ENCODE results near the gene WDR64. TPM values are rescaled to one million over a fixed set of nuclear protein-coding genes. Genes with fewer than 3 reads are reported as not detected.

The WDR64 gene
- total RNA-seq, 1 experiment from 2014 or later: not detected

DNA sequence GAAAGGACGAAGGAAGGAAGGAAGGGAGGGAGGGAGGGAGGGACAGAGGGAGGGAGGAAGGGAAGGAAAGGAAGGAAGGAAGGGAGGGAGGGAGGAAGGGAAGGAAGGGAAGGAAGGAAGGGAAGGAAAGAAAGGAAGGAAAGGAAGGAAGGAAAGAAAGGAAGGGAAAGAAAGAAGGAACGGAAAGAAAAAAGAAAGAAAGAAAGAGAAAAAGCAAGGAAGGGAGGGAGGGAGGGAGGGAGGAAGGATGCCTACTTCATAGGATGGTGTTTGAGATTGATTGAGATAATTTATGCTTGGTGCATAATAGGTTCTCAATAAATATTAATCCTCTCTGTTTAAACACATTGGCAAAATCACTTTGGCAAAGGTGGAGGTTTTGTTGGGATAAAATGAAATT lies 61.2 kb downstream of the WDR64 start:
- Histone ChIP-seq H4K20me1 (ENCODE audit: insufficient read depth) (no peaks in the 10 kb centered on the region), H3K79me2 (ENCODE audit: low read depth) (no peaks in the 10 kb centered on the region), H3K27me3 (ENCODE audit: insufficient read depth, low read depth) (no peaks in the 10 kb centered on the region), H3K4me1 (replicated peaks; ENCODE audit: insufficient read depth) (peaks cover 12% of the 10 kb centered on the region), H3K27ac (no peak overlapping the region), H3K4me2 (no peak overlapping the region), H3F3A (ENCODE audit: insufficient read depth, low read depth) (peaks cover 1% of the 10 kb centered on the region; the same call in 1 of the 2 replicates), H3K9me3 (ENCODE audit: insufficient read depth, low read depth) (no peaks in the 10 kb centered on the region), H3K4me3 (no peak overlapping the region), H2AFZ (no peak overlapping the region), H3K36me3 (ENCODE audit: low read depth) (no peaks in the 10 kb centered on the region), H3K9me2 (ENCODE audit: insufficient read depth) (no peaks in the 10 kb centered on the region)
- POLR2A ChIA-PET (ENCODE audit: unreplicated experiment): no interaction called here
- no peak for DNase-seq
- intact Hi-C loops (cut with micrococcal nuclease; ENCODE audit: unreplicated experiment): no loop called here
- TF ChIP-seq, protein P1, sequence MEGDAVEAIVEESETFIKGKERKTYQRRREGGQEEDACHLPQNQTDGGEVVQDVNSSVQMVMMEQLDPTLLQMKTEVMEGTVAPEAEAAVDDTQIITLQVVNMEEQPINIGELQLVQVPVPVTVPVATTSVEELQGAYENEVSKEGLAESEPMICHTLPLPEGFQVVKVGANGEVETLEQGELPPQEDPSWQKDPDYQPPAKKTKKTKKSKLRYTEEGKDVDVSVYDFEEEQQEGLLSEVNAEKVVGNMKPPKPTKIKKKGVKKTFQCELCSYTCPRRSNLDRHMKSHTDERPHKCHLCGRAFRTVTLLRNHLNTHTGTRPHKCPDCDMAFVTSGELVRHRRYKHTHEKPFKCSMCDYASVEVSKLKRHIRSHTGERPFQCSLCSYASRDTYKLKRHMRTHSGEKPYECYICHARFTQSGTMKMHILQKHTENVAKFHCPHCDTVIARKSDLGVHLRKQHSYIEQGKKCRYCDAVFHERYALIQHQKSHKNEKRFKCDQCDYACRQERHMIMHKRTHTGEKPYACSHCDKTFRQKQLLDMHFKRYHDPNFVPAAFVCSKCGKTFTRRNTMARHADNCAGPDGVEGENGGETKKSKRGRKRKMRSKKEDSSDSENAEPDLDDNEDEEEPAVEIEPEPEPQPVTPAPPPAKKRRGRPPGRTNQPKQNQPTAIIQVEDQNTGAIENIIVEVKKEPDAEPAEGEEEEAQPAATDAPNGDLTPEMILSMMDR (conservative IDR thresholded peaks at IDR 0.05): no peak
- TF ChIP-seq EZH2 (IDR thresholded peaks at IDR 0.05; ENCODE audit: low read depth): no peak
- no TSS peak for BruUV-seq (replicated peaks)
- CTCF ChIA-PET: no interaction called here

DNA sequence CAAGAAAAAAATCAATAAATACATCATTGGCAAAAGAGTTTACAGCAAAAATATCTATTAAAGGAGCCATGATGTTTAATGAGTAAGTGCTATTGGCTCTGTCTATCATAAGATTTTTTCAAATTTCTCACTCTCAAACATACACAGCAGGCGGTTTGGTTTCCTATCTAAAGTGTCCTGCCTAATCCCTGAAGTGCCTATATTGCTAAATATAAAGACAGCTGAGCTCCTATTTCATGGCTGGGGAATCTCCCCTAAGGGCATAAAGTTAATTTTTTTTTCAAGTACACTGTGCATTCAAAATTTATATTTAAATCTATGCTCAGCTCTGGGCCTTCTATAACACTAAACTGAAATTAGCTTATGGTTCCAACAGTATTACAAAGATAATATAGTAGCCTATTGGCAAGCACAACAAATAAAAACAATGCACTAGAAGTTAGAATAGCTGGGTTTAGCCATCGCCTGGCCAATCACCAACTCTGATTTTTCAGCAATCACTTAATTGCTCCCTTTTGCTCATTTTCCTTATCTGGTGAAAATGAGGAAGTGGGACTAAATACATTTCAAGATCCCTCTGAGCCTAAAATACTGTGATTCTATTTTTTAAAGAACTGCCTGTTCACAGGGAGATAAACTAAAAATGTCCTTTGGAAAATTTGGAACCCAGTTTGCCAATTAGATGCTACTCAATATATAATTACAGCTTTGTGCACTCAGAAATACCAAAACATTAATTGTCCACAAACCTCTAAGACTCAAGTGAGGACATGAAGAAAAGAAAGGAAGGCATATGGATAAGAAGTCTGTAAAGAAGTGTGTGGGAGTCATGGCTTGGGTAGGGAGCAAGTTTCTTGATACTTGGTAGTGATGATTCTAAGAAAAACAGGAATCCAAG lies 62.5 kb downstream of the WDR64 start:
- no peak overlapping the region for H2AFZ ChIP-seq
- CTCF ChIA-PET: no interaction called here
- H4K20me1 ChIP-seq (ENCODE audit: insufficient read depth): no peaks in the 10 kb centered on the region

DNA sequence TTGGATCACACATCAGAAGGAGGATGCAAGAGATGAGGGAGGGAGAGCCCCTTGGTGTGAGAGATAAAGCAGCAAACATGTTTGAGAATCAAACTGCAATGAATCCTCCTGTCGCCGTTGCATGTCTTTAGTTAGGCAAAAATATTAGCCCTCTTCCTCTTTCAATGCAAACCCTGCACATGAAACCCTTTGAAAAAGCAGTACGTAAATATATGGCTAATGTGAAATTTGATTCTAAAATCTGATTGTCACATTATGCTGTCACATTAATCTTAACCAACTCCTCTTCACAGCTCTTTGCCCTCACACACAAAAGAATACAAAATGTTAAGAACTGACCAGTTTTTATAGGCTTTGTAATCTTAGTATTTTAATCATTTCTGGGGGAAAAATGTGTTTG lies 63.4 kb downstream of the WDR64 start:
- TF ChIP-seq, protein P1 (conservative IDR thresholded peaks at IDR 0.05): no peak
- TF ChIP-seq EZH2 (IDR thresholded peaks at IDR 0.05; ENCODE audit: low read depth): no peak
- CTCF ChIA-PET: no interaction called here
- no TSS peak for BruUV-seq (replicated peaks)

More for the DNA sequence above, 62.5 kb downstream of the WDR64 start:
- TF ChIP-seq EZH2 (IDR thresholded peaks at IDR 0.05; ENCODE audit: low read depth): no peak
- TF ChIP-seq, protein P1 (conservative IDR thresholded peaks at IDR 0.05): no peak
- H3K9me3 ChIP-seq (ENCODE audit: insufficient read depth, low read depth): no peaks in the 10 kb centered on the region
- H3K4me3 ChIP-seq: no peak overlapping the region
- H3K27ac ChIP-seq: no peak overlapping the region
- no peaks in the 10 kb centered on the region for H3K79me2 ChIP-seq (ENCODE audit: low read depth)
- POLR2A ChIA-PET (ENCODE audit: unreplicated experiment): interaction anchor here (0.9 kb wide), 1 partner anchor 75 kb away, joined by 7 read pairs; no protein-coding TSS in a partner anchor
- no peaks in the 10 kb centered on the region for H3K9me2 ChIP-seq (ENCODE audit: insufficient read depth)
- H3K36me3 ChIP-seq (ENCODE audit: low read depth): no peaks in the 10 kb centered on the region
- no peaks in the 10 kb centered on the region for H3F3A ChIP-seq (ENCODE audit: insufficient read depth, low read depth)
- H3K4me1 ChIP-seq (replicated peaks; ENCODE audit: insufficient read depth): no peaks in the 10 kb centered on the region
- no peaks in the 10 kb centered on the region for H3K27me3 ChIP-seq (ENCODE audit: insufficient read depth, low read depth)
- intact Hi-C loops (cut with micrococcal nuclease; ENCODE audit: unreplicated experiment): no loop called here
- no TSS peak for BruUV-seq (replicated peaks)
- no peak overlapping the region for H3K4me2 ChIP-seq
- DNase-seq: no peak

More for the DNA sequence above, 63.4 kb downstream of the WDR64 start:
- H3K4me2 ChIP-seq: no peak overlapping the region
- H3K4me1 ChIP-seq (replicated peaks; ENCODE audit: insufficient read depth): no peaks in the 10 kb centered on the region
- H3K9me3 ChIP-seq (ENCODE audit: insufficient read depth, low read depth): no peaks in the 10 kb centered on the region
- no peak overlapping the region for H3K27ac ChIP-seq
- no peaks in the 10 kb centered on the region for H3K79me2 ChIP-seq (ENCODE audit: low read depth)
- H2AFZ ChIP-seq: no peak overlapping the region
- POLR2A ChIA-PET (ENCODE audit: unreplicated experiment): no interaction called here
- no peak for DNase-seq
- no peak overlapping the region for H3K4me3 ChIP-seq
- H3K9me2 ChIP-seq (ENCODE audit: insufficient read depth): no peaks in the 10 kb centered on the region
- H3F3A ChIP-seq (ENCODE audit: insufficient read depth, low read depth): no peaks in the 10 kb centered on the region
- H3K27me3 ChIP-seq (ENCODE audit: insufficient read depth, low read depth): no peaks in the 10 kb centered on the region
- no peaks in the 10 kb centered on the region for H4K20me1 ChIP-seq (ENCODE audit: insufficient read depth)
- no peaks in the 10 kb centered on the region for H3K36me3 ChIP-seq (ENCODE audit: low read depth)
- intact Hi-C loops (cut with micrococcal nuclease; ENCODE audit: unreplicated experiment): no loop called here
